Activated T-helper 1 cell treated with anti-CD3 and anti-CD28 coated beads, Interleukin-2, amount 50 U/mL, for 16 hours (primary cell): ENCODE data around the gene PPP1R27.
A peak's percentile ranks its signal among the peaks of the same experiment; 100 is the strongest.
"Not testable (repeated sequence)": the region's sequence is repeated elsewhere in the genome, so short reads cannot be mapped to it uniquely, and the experiment has no call there.

Experiments used
- DNase-seq, 2 donors: peaks; one replicate each; pipeline ENCODE4 v3.0.0-alpha.2; 2020; ENCODE audit warnings: low read depth in 1 of 2, low spot score in 1 of 2

PPP1R27 gene

GRCh38 chr17:81842378-81842724 lies 7.5 kb upstream of the PPP1R27 start:
- no peak for DNase-seq

- DNase-seq = no peak
These were observed 7.0 kb upstream of the PPP1R27 start for GRCh38 chr17:81841866-81842265.

GRCh38 chr17:81840826-81841778 lies 6.3 kb upstream of the PPP1R27 start:
- no peak for DNase-seq

GRCh38 chr17:81840059-81840458 lies 5.2 kb upstream of the PPP1R27 start:
- not testable (repeated sequence) for DNase-seq

- no peak for DNase-seq
These were observed 4.5 kb upstream of the PPP1R27 start for GRCh38 chr17:81839301-81839700.

- no peak for DNase-seq
These were observed 4.0 kb upstream of the PPP1R27 start for GRCh38 chr17:81838753-81839255.

- DNase-seq = no peak
These were observed 2.8 kb upstream of the PPP1R27 start for GRCh38 chr17:81837641-81838040.

- no peak for DNase-seq
These were observed 674 bp downstream of the PPP1R27 start for GRCh38 chr17:81833921-81834830.

GRCh38 chr17:81833160-81833920 lies 1.5 kb downstream of the PPP1R27 start, which contains the start of gene MCRIP1:
Gene MCRIP1 (minus strand): TSS chr17:81833291. CDS start chr17:81824506, 8,785 bp downstream.
- DNase-seq = peak; percentile 84 to 93

- DNase-seq = peak in 1 of 2 donors; percentile 14
These were observed 2.2 kb downstream of the PPP1R27 start for GRCh38 chr17:81832608-81833159.

GRCh38 chr17:81831957-81832607 lies 2.8 kb downstream of the PPP1R27 start:
- peak in 1 of 2 donors; percentile 30 for DNase-seq

GRCh38 chr17:81831563-81831956 lies 3.3 kb downstream of the PPP1R27 start:
- no peak for DNase-seq

- DNase-seq = no peak
These were observed 5.0 kb downstream of the PPP1R27 start for GRCh38 chr17:81829858-81830257.

- no peak for DNase-seq
These were observed 6.2 kb downstream of the PPP1R27 start for GRCh38 chr17:81828656-81829055.

- DNase-seq = no peak
These were observed 8.9 kb downstream of the PPP1R27 start for GRCh38 chr17:81825841-81826466.

- no peak for DNase-seq
These were observed 10.3 kb downstream of the PPP1R27 start for GRCh38 chr17:81824595-81824994.

- DNase-seq = no peak
These were observed 10.9 kb downstream of the PPP1R27 start for GRCh38 chr17:81823820-81824550.

GRCh38 chr17:81822996-81823819 lies 11.6 kb downstream of the PPP1R27 start:
- no peak for DNase-seq
